ENCODE data around the gene SPTY2D1. TPM values are rescaled to one million over a fixed set of nuclear protein-coding genes. Genes with fewer than 3 reads are reported as not detected.

The SPTY2D1 gene
- total RNA-seq, 1 donor from 2014 or later: 26.6 TPM

DNA sequence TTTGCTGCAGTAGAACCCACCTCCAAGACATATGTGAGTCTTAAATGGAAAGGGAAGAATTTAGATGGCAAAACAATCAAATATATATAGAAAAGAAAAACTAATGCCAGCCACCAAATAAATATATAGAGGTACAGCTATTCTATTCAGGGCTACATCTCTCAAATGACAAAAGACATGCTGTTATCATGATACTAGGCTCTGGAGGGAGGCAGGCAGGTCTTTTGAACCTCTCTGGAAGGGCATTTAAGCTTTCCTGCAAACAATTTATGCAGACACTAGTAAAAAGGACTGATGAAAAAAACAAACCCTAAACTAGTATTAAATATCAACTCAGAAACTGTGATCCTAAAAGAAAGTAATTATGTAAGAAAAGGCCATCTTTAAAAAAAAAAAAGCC, 70.0 kb downstream of the SPTY2D1 start:
- DNase-seq: no peak

GRCh38 chr11:18563090-18563730, 70.9 kb downstream of the SPTY2D1 start:
- no peak for DNase-seq

Other genes starting within 250 kb of the SPTY2D1 start
- 847 TPM for gene LDHA, start 239.8 kb downstream of the SPTY2D1 start, total RNA-seq
- not detected for gene LDHC, start 222.0 kb downstream of the SPTY2D1 start, total RNA-seq
- gene LDHAL6A, start 178.5 kb downstream of the SPTY2D1 start, total RNA-seq: not detected
- gene TSG101, start 107.4 kb downstream of the SPTY2D1 start, total RNA-seq: 65.6 TPM
- gene UEVLD, start 45.6 kb downstream of the SPTY2D1 start, total RNA-seq: 26.5 TPM
- not detected for gene MISFA, start 34.6 kb downstream of the SPTY2D1 start, total RNA-seq
- 1.0 TPM for gene TMEM86A, start 64.4 kb upstream of the SPTY2D1 start, total RNA-seq
- 6.2 TPM for gene IGSF22, start 91.8 kb upstream of the SPTY2D1 start, total RNA-seq
- 0.62 TPM for gene PTPN5, start 157.5 kb upstream of the SPTY2D1 start, total RNA-seq

All from tongue (tissue), 2 donors.